ENCODE results near the gene APH1B.

APH1B gene

GRCh38 chr15:63254991-63255390 is 22.4 kb upstream of the APH1B start:
- DNase-seq = no peak

- no peak for DNase-seq
Measured at GRCh38 chr15:63255489-63255990, 21.9 kb upstream of the APH1B start.

- DNase-seq = no peak
Measured at GRCh38 chr15:63256433-63257274, 20.8 kb upstream of the APH1B start.

GRCh38 chr15:63258658-63259057 is 18.7 kb upstream of the APH1B start:
- DNase-seq = no peak

GRCh38 chr15:63260791-63261190 is 16.6 kb upstream of the APH1B start:
- DNase-seq = no peak

- DNase-seq = no peak
Measured at GRCh38 chr15:63261311-63261710, 16.1 kb upstream of the APH1B start.

GRCh38 chr15:63263519-63263918 is 13.9 kb upstream of the APH1B start:
- no peak for DNase-seq

GRCh38 chr15:63264688-63265293 is 12.6 kb upstream of the APH1B start:
- no peak for DNase-seq

GRCh38 chr15:63274427-63274826 is 3.0 kb upstream of the APH1B start:
- no peak for DNase-seq

GRCh38 chr15:63276342-63277037 is 915 bp upstream of the APH1B start:
- DNase-seq = no peak

- no peak for DNase-seq
Measured at GRCh38 chr15:63277893-63278456, 570 bp downstream of the APH1B start.

GRCh38 chr15:63283126-63283525 is 5.7 kb downstream of the APH1B start:
- peak; percentile 32 for DNase-seq

- DNase-seq = no peak
Measured at GRCh38 chr15:63284335-63284734, 6.9 kb downstream of the APH1B start.

- no peak for DNase-seq
Measured at GRCh38 chr15:63287109-63287508, 9.7 kb downstream of the APH1B start.

GRCh38 chr15:63288342-63288741 is 10.9 kb downstream of the APH1B start:
- no peak for DNase-seq

GRCh38 chr15:63288778-63289378 is 11.5 kb downstream of the APH1B start:
- DNase-seq = no peak

GRCh38 chr15:63291507-63291906 is 14.1 kb downstream of the APH1B start:
- DNase-seq = no peak

- DNase-seq = no peak
Measured at GRCh38 chr15:63292241-63292640, 14.8 kb downstream of the APH1B start.

GRCh38 chr15:63292771-63293170 is 15.4 kb downstream of the APH1B start:
- no peak for DNase-seq

GRCh38 chr15:63294359-63294758 is 17.0 kb downstream of the APH1B start:
- no peak for DNase-seq

- no peak for DNase-seq
Measured at GRCh38 chr15:63295341-63295740, 17.9 kb downstream of the APH1B start.

GRCh38 chr15:63296195-63296594 is 18.8 kb downstream of the APH1B start:
- no peak for DNase-seq

All from femur (tissue), 1 donor.